Central memory CD8-positive, alpha-beta T cell (primary cell): ENCODE data around the gene USP12.
"Not testable (repeated sequence)": the region's sequence is repeated elsewhere in the genome, so short reads cannot be mapped to it uniquely, and the experiment has no call there.

ENCODE experiments used
- ATAC-seq: fragments of 150-1000 bp; cut with Tn5 transposase; replicated peaks from 2 replicates; pipeline ENCODE4 v1.10.0; 2022; ENCODE audit warnings: mild to moderate bottlenecking, moderate FRiP score, moderate number of reproducible peaks; ENCODE audit not compliant: poor library complexity, severe bottlenecking; ENCODE audit errors: extremely low read depth
- DNase-seq, 2 donors: peaks; one replicate each; pipeline ENCODE4 v3.0.0; 2021; ENCODE audit warnings: low spot score in 2 of 2
- H3K27ac Mint-ChIP-seq: one replicate; pipeline ENCODE4 v1.8.0; 2022; ENCODE audit warnings: low read depth, mild to moderate bottlenecking, moderate library complexity, mixed read lengths
- H3K27me3 Mint-ChIP-seq: one replicate; pipeline ENCODE4 v1.8.0; 2022; ENCODE audit warnings: mixed read lengths
- H3K36me3 Mint-ChIP-seq: one replicate; pipeline ENCODE4 v1.8.0; 2022; ENCODE audit warnings: mild to moderate bottlenecking, moderate library complexity, mixed read lengths; ENCODE audit not compliant: insufficient read depth
- H3K4me1 Mint-ChIP-seq: one replicate; pipeline ENCODE4 v1.8.0; 2022; ENCODE audit warnings: mixed read lengths
- H3K4me3 Mint-ChIP-seq: one replicate; pipeline ENCODE4 v1.8.0; 2022; ENCODE audit warnings: mild to moderate bottlenecking, moderate library complexity, mixed read lengths
- H3K9me3 Mint-ChIP-seq: one replicate; pipeline ENCODE4 v1.8.0; 2022; ENCODE audit warnings: mixed read lengths

Gene USP12, protein sequence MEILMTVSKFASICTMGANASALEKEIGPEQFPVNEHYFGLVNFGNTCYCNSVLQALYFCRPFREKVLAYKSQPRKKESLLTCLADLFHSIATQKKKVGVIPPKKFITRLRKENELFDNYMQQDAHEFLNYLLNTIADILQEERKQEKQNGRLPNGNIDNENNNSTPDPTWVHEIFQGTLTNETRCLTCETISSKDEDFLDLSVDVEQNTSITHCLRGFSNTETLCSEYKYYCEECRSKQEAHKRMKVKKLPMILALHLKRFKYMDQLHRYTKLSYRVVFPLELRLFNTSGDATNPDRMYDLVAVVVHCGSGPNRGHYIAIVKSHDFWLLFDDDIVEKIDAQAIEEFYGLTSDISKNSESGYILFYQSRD

DNA sequence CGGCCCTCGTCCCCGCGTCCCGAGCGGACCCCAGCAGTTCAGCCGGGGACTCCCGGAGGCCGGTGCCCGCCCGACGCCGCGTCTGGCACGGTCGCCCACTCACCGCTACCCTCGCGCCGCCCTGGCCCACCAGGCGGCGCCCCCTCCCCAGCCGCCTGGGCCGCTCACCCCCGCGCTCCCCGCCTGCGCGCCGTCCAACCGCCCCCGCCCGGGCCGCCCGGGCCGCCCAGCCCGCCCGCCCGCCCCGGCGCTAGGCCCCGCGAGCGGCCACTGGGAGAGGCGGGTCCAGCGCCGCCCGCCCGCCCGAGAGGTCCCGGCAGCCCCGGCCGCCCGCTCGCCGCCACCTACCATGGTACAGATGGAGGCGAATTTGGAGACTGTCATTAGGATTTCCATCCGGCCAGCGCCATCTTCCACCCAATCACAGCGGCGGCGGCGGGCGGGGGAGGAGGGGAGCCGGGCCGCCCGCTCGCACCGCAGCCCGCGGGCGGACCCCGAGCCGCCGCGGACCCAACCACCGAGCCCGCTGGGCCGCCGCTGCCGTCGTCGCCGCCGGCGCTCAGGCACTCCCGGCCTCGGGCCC lies at the start of gene USP12:
Gene USP12, minus strand, starts transcription at position 568 of the 583 bp plus-strand sequence. Its CDS starts 172 bp downstream, at position 396.
- Mint-ChIP-seq H3K27me3 (no peaks in the 10 kb centered on the region), H3K9me3 (no peaks in the 10 kb centered on the region), H3K4me1 (peaks cover 48% of the 10 kb centered on the region), H3K36me3 (peaks cover 8% of the 10 kb centered on the region), H3K27ac (peak within 1 kb of the TSS; percentile 96), H3K4me3 (peak within 1 kb of the TSS; percentile 88)
- ATAC-seq: peak; percentile 16
- no peak for DNase-seq

DNA sequence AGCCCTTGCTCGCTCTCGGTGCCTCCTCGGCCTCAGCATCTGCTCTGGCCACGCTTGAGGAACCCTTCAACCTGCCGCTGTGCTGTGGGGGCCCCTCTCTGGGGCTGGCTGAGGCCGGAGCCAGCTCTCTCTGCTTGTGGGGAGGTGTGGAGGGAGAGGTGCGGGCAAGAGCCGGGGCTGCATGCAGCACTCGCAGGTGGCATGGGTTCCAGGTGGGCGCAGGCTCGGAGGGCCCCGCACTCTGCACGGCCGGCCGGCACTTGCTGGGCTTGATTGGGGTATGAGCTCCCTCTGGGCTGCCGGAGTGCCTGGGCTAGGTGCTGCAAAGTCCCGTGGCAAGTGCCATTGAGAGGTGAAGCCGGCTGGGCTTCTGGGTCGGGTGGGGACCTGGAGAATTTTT lies 48.0 kb upstream of the USP12 start:
- peaks cover 50% of the 10 kb centered on the region for H3K27me3 Mint-ChIP-seq
- no peak for ATAC-seq

DNA sequence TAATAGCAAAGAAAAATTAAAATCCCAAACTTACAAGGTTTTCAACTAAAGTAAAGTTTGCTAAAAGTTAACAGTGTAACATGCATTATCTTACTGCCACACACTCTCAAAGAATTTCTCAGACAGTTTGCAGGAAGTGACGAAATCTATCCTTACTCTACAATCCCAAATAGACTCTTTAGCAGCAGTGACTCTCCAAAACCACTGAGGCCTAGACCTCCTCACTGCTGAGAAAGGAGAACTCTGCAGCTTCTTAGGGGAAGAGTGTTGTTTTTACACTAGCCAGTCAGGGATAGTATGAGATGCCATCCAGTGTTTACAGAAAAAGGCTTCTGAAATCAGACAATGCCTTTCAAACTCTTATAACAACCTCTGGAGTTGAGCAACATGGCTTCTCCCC lies 47.2 kb upstream of the USP12 start:
- H3K4me1 Mint-ChIP-seq, H3K27ac Mint-ChIP-seq, H3K36me3 Mint-ChIP-seq, DNase-seq, H3K9me3 Mint-ChIP-seq, H3K4me3 Mint-ChIP-seq, ATAC-seq: not testable (repeated sequence)
- H3K27me3 Mint-ChIP-seq: peaks cover 43% of the 10 kb centered on the region

More for the DNA sequence above, 48.0 kb upstream of the USP12 start:
- Mint-ChIP-seq H3K9me3 (no peaks in the 10 kb centered on the region), H3K4me1 (no peaks in the 10 kb centered on the region), H3K27ac (no peak overlapping the region), H3K4me3 (no peak overlapping the region), H3K36me3 (no peaks in the 10 kb centered on the region)
- no peak for DNase-seq

DNA sequence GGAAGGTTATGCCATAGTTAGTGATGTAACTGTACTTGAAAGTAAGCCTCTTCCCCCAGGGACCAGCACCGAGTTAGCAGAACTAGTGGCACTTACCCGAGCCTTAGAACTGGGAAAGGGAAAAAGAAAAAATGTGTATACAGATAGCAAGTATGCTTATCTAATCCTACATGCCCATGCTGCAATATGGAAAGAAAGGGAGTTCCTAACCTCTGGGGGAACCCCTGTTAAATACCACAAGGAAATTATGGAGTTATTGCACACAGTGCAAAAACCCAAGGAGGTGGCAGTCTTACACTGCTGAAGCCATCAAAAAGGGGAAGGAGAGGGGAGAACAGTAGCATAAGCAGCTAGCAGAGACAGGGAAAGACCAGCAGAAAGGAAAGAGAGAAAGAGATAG lies 46.2 kb upstream of the USP12 start:
- not testable (repeated sequence) for H3K9me3 Mint-ChIP-seq, H3K4me1 Mint-ChIP-seq, H3K36me3 Mint-ChIP-seq

GRCh38 chr13:27213386-27213785 lies 41.8 kb upstream of the USP12 start:
- ATAC-seq, H3K27me3 Mint-ChIP-seq, H3K4me3 Mint-ChIP-seq, DNase-seq, H3K27ac Mint-ChIP-seq, H3K9me3 Mint-ChIP-seq, H3K4me1 Mint-ChIP-seq, H3K36me3 Mint-ChIP-seq: not testable (repeated sequence)

More for the DNA sequence above, 46.2 kb upstream of the USP12 start:
- DNase-seq, H3K27ac Mint-ChIP-seq, H3K4me3 Mint-ChIP-seq, ATAC-seq: not testable (repeated sequence)
- peaks cover 33% of the 10 kb centered on the region for H3K27me3 Mint-ChIP-seq

DNA sequence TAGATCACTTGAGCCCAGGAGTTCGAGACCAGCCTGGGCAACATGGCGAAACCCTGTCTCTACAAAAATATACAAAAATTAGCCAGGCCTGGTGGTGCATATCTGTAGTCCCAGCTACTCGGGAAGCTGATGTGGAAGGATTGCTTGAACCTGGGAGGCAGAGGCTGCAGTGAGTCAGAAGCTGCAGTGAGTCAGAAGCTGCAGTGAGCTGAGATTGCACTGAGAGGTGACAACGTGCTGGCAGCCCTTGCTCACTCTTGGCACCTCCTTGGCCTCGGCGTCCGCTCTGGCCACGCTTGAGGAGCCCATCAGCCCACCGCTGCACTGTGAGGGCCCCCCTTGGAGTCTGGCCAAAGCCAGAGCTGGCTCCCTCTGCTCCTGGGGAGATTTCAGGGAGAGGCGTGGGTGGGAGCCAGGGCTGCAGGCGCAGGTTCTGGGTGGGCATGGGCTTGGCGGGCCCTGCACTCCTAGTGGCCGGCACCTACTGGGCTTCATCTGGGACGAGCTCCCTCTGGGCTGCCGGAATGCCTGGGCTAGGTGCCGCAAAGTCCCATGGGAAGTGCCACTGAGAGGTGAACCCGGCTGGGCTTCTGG lies 40.3 kb upstream of the USP12 start:
- Mint-ChIP-seq H3K27me3 (no peaks in the 10 kb centered on the region), H3K36me3 (no peaks in the 10 kb centered on the region), H3K9me3 (no peaks in the 10 kb centered on the region), H3K27ac (no peak overlapping the region), H3K4me1 (no peaks in the 10 kb centered on the region), H3K4me3 (no peak overlapping the region)
- DNase-seq: no peak
- no peak for ATAC-seq

DNA sequence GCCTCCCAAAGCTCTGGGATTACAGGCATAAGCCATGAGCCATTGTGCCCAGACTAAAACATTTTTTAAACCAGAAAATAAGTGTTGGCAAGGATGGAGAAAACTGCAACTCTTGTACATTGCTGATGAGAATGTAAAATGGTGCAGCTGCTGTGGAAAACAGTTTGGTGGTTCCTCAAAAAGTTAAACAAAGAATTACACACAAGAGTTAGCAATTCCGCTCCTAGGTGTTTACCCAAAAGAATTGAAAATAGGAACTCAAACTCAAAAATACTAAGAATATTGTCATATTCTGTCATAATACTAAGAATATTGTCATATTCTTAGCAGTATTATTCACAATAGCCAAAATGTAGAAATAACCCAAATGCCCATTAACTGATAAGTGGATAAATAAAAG lies 39.7 kb upstream of the USP12 start:
- no peak for DNase-seq
- H3K4me1 Mint-ChIP-seq: no peaks in the 10 kb centered on the region
- ATAC-seq: no peak
- no peaks in the 10 kb centered on the region for H3K27me3 Mint-ChIP-seq
- no peak overlapping the region for H3K27ac Mint-ChIP-seq
- H3K36me3 Mint-ChIP-seq: no peaks in the 10 kb centered on the region
- H3K9me3 Mint-ChIP-seq: no peaks in the 10 kb centered on the region
- H3K4me3 Mint-ChIP-seq: no peak overlapping the region

- no peak overlapping the region for H3K27ac Mint-ChIP-seq
- no peaks in the 10 kb centered on the region for H3K27me3 Mint-ChIP-seq
- ATAC-seq: no peak
- DNase-seq: no peak
- H3K36me3 Mint-ChIP-seq: no peaks in the 10 kb centered on the region
- H3K4me1 Mint-ChIP-seq: no peaks in the 10 kb centered on the region
- no peaks in the 10 kb centered on the region for H3K9me3 Mint-ChIP-seq
- no peak overlapping the region for H3K4me3 Mint-ChIP-seq
These were observed 36.9 kb upstream of the USP12 start for GRCh38 chr13:27208514-27208913.

DNA sequence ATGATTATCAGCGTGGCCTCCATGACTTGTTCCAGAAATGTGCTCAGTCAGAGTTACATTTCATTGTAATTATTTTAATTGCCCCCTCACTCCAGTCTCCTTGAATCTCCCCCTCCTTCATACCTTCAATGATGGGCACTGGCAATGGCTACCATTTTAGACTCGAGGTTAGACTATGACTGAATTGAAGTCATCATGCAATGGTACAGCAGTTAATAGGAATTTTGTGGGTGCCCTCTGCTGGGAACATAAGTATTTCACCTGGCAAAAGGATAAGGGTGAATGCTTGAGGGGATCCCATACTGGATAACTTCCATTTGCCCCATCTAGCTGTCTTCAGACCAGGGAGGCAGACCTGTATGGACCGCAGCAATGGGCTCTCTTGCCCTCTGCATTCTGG lies 32.2 kb upstream of the USP12 start:
- DNase-seq (no peak), ATAC-seq (no peak)
- Mint-ChIP-seq H3K27me3 (no peaks in the 10 kb centered on the region), H3K36me3 (no peaks in the 10 kb centered on the region), H3K9me3 (no peaks in the 10 kb centered on the region), H3K4me1 (no peaks in the 10 kb centered on the region), H3K4me3 (no peak overlapping the region), H3K27ac (no peak overlapping the region)

DNA sequence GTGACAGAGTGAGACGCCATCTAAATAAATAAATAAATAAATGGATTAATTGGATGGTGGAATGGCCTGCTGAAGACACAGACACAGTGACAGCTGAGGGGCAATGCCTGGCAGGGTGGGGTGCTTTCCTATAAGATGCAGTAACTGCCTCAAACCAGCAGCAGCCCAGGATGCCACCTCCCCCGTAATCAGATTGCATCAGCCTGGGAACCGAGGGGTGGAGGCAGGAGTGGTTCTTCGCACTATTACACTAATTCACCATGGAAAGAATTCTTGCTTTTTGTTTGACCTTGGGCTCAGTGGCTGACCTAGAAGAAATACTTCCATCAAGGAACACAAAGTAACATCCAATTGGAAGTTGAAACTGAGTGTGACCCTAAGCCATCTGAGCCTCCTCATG lies 31.6 kb upstream of the USP12 start:
- Mint-ChIP-seq H3K36me3 (no peaks in the 10 kb centered on the region), H3K27ac (no peak overlapping the region), H3K4me1 (no peaks in the 10 kb centered on the region), H3K27me3 (no peaks in the 10 kb centered on the region), H3K4me3 (no peak overlapping the region), H3K9me3 (no peaks in the 10 kb centered on the region)
- ATAC-seq (no peak), DNase-seq (no peak)

GRCh38 chr13:27201661-27202060 lies 30.1 kb upstream of the USP12 start:
- H3K27me3 Mint-ChIP-seq: peaks cover 1% of the 10 kb centered on the region
- H3K27ac Mint-ChIP-seq: no peak overlapping the region
- ATAC-seq (no peak), DNase-seq (no peak)
- H3K4me1 Mint-ChIP-seq: no peaks in the 10 kb centered on the region
- no peaks in the 10 kb centered on the region for H3K36me3 Mint-ChIP-seq
- H3K4me3 Mint-ChIP-seq: no peak overlapping the region
- H3K9me3 Mint-ChIP-seq: no peaks in the 10 kb centered on the region

GRCh38 chr13:27200413-27201070 lies 28.9 kb upstream of the USP12 start:
- DNase-seq: no peak
- H3K27ac Mint-ChIP-seq: no peak overlapping the region
- H3K27me3 Mint-ChIP-seq: peaks cover 12% of the 10 kb centered on the region
- no peaks in the 10 kb centered on the region for H3K9me3 Mint-ChIP-seq
- H3K4me3 Mint-ChIP-seq: no peak overlapping the region
- no peaks in the 10 kb centered on the region for H3K4me1 Mint-ChIP-seq
- ATAC-seq: no peak
- no peaks in the 10 kb centered on the region for H3K36me3 Mint-ChIP-seq
